GF-D8 (cell line): ENCODE data around the gene CSNK2B.

Source experiments
- DNase-seq: peaks from one replicate; lab custom pipeline; 2025; lab: John Stamatoyannopoulos, UW

The CSNK2B gene

DNA sequence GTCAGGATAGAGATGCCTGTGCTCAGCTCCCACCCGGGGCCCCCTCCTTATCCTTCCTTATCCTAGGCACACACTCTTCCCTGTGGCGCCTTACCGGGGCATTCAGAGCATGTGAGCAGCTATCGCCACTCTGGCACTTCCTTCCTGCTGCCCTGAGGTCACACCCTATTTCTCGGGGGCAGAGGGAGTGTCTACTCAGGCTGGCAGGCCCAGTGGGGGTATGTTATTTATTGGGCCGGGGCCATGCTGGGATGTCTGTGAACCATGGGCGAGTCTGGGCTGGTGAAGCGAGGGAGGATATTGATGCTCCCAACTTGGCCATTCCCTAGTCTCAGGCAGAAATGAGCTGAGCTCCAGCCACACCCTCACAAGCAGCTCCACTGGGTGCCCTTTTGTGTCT, 45.4 kb downstream of the CSNK2B start:
- peak; percentile 10 for DNase-seq

DNA sequence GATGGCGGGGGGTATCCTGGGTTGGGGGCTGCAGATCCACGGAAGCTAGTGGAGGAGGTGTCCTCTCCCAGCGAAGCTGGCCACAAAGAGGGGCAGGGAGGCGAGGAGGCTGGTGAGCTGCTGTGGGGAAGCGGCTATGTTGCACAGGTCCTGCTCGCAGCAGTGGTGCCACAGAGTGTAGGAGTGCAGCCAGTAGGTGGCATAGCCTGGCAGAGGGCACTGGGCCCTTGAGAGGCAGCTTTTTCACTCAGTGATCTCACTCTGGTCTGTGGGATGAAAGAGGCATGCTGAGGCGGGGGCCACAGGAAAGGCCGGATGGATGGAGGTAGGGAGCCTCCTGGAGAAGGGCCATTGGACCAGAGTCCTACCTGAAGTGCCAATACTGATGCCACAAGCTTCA, 46.4 kb downstream of the CSNK2B start:
- DNase-seq = peak; percentile 3

DNA sequence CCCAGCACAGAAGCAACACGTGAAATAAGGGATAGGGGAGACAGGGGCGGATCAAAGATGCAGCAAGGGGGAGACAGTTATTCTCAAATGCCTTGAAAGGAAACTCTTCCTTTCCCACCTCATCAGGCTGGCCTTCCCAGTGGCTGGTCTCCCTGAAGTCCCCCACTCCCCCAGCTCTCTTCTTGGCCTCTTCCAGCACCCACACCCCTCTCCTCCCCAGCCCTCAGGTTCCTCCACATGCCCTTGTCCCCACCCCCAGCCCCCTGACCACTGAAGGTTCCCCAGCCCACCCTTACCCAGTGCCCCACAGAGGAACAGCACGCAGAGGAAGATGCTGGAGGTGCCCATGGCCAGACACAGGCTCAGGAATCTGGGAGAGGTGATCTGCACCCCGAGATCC, 47.6 kb downstream of the CSNK2B start:
- no peak for DNase-seq

DNA sequence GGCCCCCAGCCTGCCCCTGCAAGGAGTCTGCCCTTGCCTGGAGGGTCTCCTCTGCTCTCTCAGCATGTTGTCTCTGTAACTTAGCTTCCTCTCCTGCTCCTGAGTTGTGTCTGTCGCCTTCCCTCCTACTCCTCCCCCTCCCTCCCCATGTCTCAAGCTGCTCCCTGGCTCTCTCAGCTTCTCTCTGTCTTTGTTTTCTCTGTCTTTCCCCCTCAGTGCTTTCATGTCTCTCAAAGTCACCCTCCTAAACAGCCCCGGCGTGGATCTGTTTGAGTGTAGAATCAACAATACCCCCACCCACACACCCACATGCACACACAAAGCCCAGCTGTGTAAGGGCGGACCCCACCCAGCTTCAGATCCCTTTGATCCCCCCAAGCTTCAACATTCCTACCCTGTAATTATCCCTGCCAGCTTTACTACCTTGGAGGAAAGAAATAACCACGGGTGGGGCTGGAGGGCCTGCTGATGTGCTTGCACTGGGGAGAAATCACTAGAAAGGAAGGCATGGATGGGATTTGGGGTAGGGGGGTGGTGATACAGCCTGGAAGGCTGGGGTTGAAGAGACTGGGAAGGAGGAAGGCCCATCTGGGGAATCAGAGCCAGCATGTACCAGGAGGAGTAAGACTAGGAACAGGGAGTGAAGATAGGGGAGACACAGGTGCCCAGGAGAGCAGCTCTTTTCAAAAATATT, 48.3 kb downstream of the CSNK2B start:
- no peak for DNase-seq

DNA sequence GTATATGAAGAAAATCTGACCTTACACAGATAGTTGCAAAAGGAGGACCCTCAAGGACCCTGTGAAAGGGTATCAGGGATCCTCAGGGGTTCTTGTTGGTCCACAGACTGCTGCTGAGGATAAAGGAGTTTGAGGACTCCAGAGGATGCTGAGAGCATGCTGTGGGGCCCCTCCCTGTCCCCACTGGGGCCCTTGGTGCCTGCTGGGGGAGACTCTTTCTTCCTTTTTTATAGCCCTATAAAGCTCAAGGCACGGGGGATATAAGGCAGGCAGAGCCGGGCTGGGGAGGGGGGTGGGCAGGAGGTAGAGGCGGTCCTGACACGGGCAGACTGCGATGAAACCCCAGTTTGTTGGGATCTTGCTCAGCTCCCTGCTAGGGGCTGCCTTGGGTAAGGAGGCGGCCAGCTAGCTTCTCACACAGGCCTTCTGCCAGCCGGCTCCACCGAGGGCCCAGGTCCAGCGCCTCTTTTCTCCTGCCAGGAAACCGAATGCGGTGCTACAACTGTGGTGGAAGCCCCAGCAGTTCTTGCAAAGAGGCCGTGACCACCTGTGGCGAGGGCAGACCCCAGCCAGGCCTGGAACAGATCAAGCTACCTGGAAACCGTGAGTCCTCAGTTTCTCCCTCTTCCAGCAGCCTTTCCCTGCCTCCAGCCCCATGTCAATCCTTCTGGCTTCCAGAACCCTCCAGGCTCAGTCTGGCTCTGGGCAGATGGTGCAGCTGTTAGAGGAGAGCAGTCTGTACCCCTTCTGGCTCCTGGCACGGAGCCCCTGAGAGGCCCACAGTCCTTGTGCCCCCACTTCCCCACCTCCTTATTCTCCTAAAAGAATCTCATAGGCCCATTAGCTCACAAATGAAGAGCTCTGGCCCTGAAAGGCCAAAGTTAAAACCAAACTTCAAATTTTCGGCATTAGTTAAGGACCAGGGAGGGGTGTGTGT, 49.4 kb downstream of the CSNK2B start, which contains the start of gene LY6G6D:
LY6G6D (plus strand) TSS at position 327 of the 937 bp plus-strand sequence; CDS start at position 335, 8 bp downstream.
- DNase-seq = no peak

DNA sequence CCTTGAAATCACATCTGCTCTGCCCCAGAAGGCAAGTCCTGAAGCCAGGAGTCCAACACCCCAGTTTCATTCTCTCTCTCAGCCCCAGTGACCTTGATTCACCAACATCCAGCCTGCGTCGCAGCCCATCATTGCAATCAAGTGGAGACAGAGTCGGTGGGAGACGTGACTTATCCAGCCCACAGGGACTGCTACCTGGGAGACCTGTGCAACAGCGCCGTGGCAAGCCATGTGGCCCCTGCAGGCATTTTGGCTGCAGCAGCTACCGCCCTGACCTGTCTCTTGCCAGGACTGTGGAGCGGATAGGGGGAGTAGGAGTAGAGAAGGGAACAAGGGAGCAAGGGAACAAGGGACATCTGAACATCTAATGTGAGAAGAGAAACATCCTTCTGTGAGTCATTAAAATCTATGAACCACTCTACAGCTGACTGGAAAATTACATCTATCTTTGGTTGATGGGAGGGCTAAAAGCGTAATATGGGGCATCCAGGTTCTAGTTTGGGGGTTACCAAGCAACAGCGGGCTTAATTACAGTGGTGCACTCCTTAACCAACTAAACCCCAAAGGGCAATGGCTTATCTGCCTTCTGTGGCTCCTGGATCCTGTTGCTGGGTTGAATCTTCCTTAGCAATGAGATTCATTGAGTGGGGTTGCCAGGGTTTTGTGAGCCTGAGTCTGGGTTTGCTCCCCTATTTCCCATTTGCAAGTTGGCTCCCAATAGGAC, 51.8 kb downstream of the CSNK2B start:
- DNase-seq = no peak

DNA sequence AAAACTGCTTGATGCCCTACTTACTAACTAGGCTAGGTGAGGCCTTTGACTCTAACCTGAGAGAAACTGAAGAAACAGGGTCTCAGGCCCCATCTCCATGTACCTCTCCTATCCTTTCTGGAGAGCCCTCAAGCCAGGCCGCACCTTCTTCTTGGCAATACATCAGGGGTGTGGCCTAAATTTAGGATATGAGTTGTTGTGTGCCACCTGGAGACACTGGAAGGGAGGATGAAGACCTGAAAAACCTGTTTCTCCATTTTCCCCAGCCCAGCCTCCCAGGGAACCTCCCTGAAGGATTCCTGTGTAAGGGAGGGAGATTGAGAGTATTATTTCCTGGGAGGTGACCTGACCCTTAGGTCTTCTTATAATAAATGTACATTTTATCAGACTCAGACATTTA, 52.4 kb downstream of the CSNK2B start:
- no peak for DNase-seq

DNA sequence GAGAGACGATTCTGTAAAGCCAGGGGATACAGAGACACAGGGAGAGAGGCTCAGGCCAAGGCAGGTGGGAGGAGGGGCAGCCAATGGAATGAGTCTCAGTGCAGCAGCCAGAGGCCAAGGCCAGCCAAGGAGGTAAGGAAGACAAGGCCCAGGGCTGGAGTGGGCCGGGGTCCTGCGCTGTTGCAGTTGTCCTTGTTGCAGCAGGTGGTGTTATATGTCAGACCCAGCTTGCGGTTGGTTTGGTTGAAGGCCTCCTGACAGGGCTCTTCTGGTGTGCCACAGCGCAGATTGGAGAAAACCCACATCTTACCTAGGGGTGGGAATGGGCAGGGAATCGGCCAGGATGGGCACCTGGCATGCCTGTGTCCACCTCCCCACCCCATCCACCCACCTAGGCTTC, 53.1 kb downstream of the CSNK2B start:
- no peak for DNase-seq
